Right cardiac atrium (tissue), 5 donors: ENCODE data around the gene BHLHA15. TPM values are rescaled to one million over a fixed set of nuclear protein-coding genes. Genes with fewer than 3 reads are reported as not detected.

ENCODE experiments used
- ATAC-seq, 2 donors: fragments of 200-7000 bp; cut with Tn5 transposase; one replicate each; pipeline versions ENCODE4 v1.8.0 to v1.9.1; 2020; ENCODE audit warnings: moderate library complexity in 2 of 2, mild to moderate bottlenecking in 1 of 2
- DNase-seq, 3 donors: peaks; one replicate each; pipeline ENCODE4 v3.0.0-alpha.2; 2020
- H3K27ac ChIP-seq: one replicate; pipeline ENCODE4 v1.5.1; 2013; ENCODE audit warnings: mild to moderate bottlenecking, low read length, control low read depth, moderate library complexity
- H3K27me3 ChIP-seq: one replicate; pipeline ENCODE4 v1.6.1; 2013; ENCODE audit not compliant: control insufficient read depth, insufficient read depth
- H3K4me1 ChIP-seq: one replicate; pipeline ENCODE4 v1.6.1; 2013; ENCODE audit warnings: low read length; ENCODE audit not compliant: control insufficient read depth, insufficient read depth
- H3K4me3 ChIP-seq: one replicate; pipeline ENCODE4 v1.5.1; 2013; ENCODE audit warnings: low read length, control low read depth
- H3K9me3 ChIP-seq: one replicate; pipeline ENCODE4 v1.6.1; 2013; ENCODE audit warnings: low read length; ENCODE audit not compliant: control insufficient read depth
- WGBS: extraction: QIAGEN DNeasy Blood & Tissue Kit; methylation state at CpG from one replicate; pipeline ENCODE4 v1.1.7; 2013; 5-methylcytosine and 5-hydroxymethylcytosine counted together
- intact Hi-C, 4 donors: fragments of 100-400 bp; cut with DNase I; formaldehyde crosslinking; loops; one replicate each; pipeline versions ENCODE4 v1.11.0 to v1.14.0; 2022 to 2023
- polyA plus RNA-seq: library from polyadenylated mRNA; stranded (reverse); fragments of 200-250 nt; gene quantifications from one replicate; pipeline ENCODE4 v1.2.3, GENCODE V29; 2013
- total RNA-seq, 4 donors: library from RNA; stranded (reverse); fragmentation: NEBNext Ultra II Directional; extraction: Animal tissue kit (Norgen Biotek cat#: 25700); gene quantifications; one replicate each; pipeline ENCODE4 v1.2.1, GENCODE V29; 2021
- donor health status: healthy with polysubstance abuse.
- donor health status: DM: no; HTN: yes; CAD: no.
- donor health status: DM: no; HTN: no; CAD: no.
- donor health status: DM: no; HTN: yes; CAD: no; lungs with severe emphysema.
- donor health status: DM: yes; HTN: yes; CAD: no.

The BHLHA15 gene
- total and polyA plus RNA-seq, 5 donors: 0.53 to 0.57 TPM; not detected in 3

DNA sequence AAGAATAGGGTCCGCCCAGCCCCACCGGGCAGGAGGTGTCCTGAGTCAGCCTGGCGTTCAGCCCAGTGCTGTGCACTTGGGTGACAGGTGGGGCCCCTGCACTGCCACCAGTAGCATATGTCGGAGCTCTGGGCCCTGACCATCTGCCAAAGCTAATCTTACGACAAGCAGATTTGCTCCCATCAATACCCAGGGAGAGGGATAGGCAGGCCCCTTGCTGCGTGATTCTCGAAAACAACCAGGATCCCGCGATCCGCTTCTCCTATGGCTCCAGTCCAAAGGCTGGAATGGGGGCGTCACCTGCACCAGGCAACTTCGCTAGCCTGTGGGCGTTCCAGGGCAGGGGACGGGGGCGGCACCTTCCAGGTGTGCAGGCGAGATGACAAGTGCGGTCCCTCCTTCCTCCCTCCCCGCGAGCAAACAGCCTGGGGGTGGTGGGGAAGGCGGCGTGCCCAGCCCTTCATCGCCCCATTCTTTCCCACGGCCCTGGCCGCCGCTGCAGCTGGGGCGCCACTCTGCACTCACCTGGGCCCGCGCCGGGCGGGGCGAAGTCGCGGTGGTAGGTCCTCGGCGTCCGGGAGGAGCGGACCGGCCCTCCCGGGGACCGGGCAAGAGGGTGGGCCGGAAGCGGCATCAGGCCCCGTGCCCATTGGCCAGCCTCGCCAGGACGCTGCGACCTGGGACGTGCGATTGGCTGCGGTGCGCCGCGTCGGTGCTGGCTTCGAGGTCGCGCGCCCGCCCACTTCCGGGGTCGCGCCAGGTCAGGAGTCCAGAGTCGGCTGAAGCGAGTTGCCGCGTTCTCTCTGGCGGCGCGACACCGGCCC lies 40.6 kb downstream of the BHLHA15 start, which contains the start of gene TECPR1:
Gene TECPR1 (minus strand): TSS at position 632 of the 824 bp plus-strand sequence. CDS start 6,086 bp downstream, outside the sequence.
- no peaks in the 10 kb centered on the region for H3K9me3 ChIP-seq
- intact Hi-C loops: no loop called here
- H3K4me1 ChIP-seq: no peaks in the 10 kb centered on the region
- H3K27ac ChIP-seq: peak within 1 kb of the TSS; percentile 36
- peak within 1 kb of the TSS; percentile 57 for H3K4me3 ChIP-seq
- ATAC-seq (peak; percentile 99), DNase-seq (peak; percentile 96 to 98 (median 98))
- under 1% methylated on average over 69 of the region's 69 CpGs for WGBS
- H3K27me3 ChIP-seq: no peaks in the 10 kb centered on the region

DNA sequence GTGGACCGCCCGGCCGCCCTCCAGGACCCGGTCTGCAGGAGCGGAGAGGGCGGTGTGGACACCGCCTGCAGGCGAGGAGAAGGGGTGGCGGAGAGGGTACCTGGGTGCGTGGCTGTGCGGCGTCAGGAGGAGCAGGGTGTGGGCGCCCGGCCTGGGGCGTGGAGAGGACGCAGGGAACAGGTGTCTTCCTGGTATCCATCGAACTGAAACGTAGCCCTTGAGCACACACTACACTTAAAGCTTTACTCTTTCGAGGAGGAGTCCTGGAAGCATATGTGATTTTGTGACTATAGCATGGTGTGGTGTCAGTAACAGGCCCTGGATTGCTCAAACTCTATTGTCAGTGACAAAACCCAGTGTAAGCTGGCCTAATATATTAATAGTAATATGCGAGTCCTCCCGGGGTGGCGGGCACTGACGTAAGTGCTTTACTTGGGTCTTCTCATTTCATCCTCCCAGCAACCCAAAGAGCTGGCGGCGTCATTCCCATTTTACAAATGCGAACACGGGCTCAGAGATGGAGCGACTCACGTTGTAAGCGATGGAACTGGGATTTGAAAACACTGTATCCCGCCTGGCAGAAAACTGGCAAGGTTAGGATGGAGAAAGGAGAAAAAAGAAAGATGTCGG lies 41.3 kb downstream of the BHLHA15 start:
- peak overlapping the region; percentile 41 for H3K4me3 ChIP-seq
- H3K27me3 ChIP-seq: no peaks in the 10 kb centered on the region
- no peak for ATAC-seq
- WGBS: 24% methylated on average over 32 of the region's 32 CpGs
- no peaks in the 10 kb centered on the region for H3K4me1 ChIP-seq
- intact Hi-C loops: no loop called here
- DNase-seq: peak in 1 of 3 donors; percentile 42
- H3K27ac ChIP-seq: peak overlapping the region; percentile 10
- H3K9me3 ChIP-seq: no peaks in the 10 kb centered on the region

DNA sequence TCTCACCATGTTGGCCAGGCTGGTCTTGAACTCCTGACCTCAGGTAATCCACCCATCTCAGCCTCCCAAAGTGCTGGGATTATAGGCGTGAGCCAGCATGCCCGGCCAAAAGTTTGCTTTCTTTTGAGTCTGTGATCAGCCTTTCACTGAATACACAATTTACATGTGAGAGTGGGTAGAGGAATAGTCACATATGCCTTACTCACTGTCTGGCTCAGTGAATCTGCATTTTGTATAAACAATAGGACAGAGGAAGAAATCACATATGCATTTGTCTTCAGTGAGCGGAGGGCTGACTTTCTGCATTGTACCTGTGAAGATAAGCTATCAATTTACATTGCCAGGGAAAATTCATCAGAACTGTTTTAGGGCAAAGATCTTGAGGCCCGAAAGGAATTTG lies 43.3 kb downstream of the BHLHA15 start:
- ATAC-seq (no peak), DNase-seq (peak in 1 of 3 donors; percentile 10)
- H3K4me3 ChIP-seq: no peak overlapping the region
- H3K27me3 ChIP-seq: no peaks in the 10 kb centered on the region
- no peaks in the 10 kb centered on the region for H3K9me3 ChIP-seq
- H3K27ac ChIP-seq: no peak overlapping the region
- no peaks in the 10 kb centered on the region for H3K4me1 ChIP-seq
- intact Hi-C loops: no loop called here
- WGBS: 86% methylated on average over 4 of the region's 4 CpGs

DNA sequence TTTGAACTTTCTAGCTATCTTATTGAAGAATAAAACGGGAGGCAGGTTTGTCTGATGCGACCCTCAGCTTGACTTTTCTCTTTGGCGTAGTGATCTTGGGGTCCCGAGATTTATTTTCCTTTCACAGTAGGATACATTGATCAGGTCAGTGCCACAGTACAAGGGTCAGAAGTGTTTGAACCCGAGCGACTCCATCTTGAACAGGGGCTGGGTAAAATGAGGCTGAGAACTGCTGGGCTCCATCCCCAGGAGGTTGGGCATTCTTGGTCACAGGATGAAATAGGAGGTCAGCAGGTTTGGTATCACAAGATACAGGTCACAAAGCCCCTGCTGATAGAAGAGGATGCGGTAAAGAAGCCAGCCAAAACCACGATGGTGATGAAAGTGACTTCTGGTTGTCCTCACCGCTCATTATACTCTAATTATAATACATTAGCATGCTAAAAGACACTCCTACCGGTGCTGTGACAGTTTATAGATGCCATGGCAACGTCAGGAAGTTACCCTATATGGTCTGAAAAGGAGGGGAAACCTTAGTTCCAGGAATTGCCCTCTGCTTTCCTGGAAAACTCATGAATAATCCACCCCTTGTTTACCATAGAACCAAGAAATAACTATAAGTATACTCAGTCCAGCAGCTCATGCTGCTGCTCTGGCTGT lies 43.8 kb downstream of the BHLHA15 start:
- no peaks in the 10 kb centered on the region for H3K4me1 ChIP-seq
- DNase-seq (no peak), ATAC-seq (no peak)
- intact Hi-C loops: no loop called here
- 75% methylated on average over 11 of the region's 11 CpGs for WGBS
- no peak overlapping the region for H3K4me3 ChIP-seq
- H3K27me3 ChIP-seq: no peaks in the 10 kb centered on the region
- no peaks in the 10 kb centered on the region for H3K9me3 ChIP-seq
- no peak overlapping the region for H3K27ac ChIP-seq

DNA sequence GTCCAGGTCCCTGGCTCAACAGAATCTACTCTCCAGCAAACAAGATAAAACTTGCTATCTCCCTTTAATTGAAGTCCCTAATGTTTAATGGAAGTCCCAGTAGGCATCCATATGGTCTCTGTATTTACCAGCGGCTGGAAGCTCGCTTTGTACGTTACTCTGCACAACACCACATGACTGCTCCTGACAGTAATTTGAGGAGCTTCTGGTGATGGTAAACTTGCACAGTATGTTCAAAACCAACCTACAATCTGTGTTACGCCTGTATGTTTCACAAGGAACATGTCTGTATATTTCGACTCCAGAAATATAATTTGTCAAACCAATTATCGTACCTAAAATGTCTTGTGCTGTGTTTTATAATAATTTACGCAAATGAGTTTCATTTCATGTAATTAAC lies 45.2 kb downstream of the BHLHA15 start:
- Histone ChIP-seq H3K4me1 (no peaks in the 10 kb centered on the region), H3K27ac (no peak overlapping the region), H3K27me3 (no peaks in the 10 kb centered on the region), H3K9me3 (no peaks in the 10 kb centered on the region), H3K4me3 (no peak overlapping the region)
- ATAC-seq (no peak), DNase-seq (no peak)
- intact Hi-C loops: no loop called here
- 96% methylated on average over 7 of the region's 7 CpGs for WGBS

DNA sequence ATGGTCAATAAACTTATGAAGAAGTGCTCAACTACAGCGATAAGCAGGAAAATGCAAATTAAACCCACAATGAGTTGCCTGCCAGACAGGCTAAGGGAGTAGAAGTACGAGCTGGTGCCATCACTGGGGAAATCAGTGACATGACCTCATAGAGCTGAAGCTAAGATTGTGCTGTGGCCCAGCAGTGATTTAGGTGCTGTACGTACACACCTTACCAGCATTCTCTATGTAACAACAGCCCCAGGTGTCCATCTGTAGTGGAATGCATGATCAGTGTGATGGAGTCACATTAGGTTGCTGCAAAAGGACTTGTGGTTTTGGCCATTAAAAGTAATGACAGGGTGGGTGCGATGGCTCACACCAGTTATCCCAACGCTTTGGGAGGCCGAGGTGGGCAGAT lies 46.5 kb downstream of the BHLHA15 start:
- ATAC-seq (no peak), DNase-seq (no peak)
- WGBS: 93% methylated on average over 6 of the region's 6 CpGs
- H3K4me3 ChIP-seq: no peak overlapping the region
- no peaks in the 10 kb centered on the region for H3K4me1 ChIP-seq
- no peaks in the 10 kb centered on the region for H3K27me3 ChIP-seq
- no peaks in the 10 kb centered on the region for H3K9me3 ChIP-seq
- intact Hi-C loops: no loop called here
- H3K27ac ChIP-seq: no peak overlapping the region

Other genes with a start within 250 kb of the BHLHA15 start
- gene OCM2, start 221.2 kb upstream of the BHLHA15 start, total RNA-seq: not detected
- gene OCM2, start 221.2 kb upstream of the BHLHA15 start, polyA plus RNA-seq: not detected
- gene LMTK2, start 104.6 kb upstream of the BHLHA15 start, total RNA-seq: 10 to 100 TPM; 36.4 to 38.5 (median 37.1) TPM
- 13.1 TPM for gene LMTK2, start 104.6 kb upstream of the BHLHA15 start, polyA plus RNA-seq
- gene TECPR1, start 40.8 kb downstream of the BHLHA15 start, total RNA-seq: 10 to 100 TPM; 20.9 to 25.5 (median 25.1) TPM
- 10.5 TPM for gene TECPR1, start 40.8 kb downstream of the BHLHA15 start, polyA plus RNA-seq
- gene BRI3, start 70.2 kb downstream of the BHLHA15 start, total RNA-seq: 100 to 1,000 TPM; 156 to 203 (median 187) TPM
- 209 TPM for gene BRI3, start 70.2 kb downstream of the BHLHA15 start, polyA plus RNA-seq
- gene BAIAP2L1, start 189.7 kb downstream of the BHLHA15 start, total RNA-seq: 1 to 10 TPM in 3 of 4 donors, under 1 TPM in 1; 0.71 to 2.0 (median 1.2) TPM
- 2.1 TPM for gene BAIAP2L1, start 189.7 kb downstream of the BHLHA15 start, polyA plus RNA-seq